ENCODE measurements around the gene ZNF350.
"Not testable (repeated sequence)": the region's sequence is repeated elsewhere in the genome, so short reads cannot be mapped to it uniquely, and the experiment has no call there.

Gene ZNF350

DNA sequence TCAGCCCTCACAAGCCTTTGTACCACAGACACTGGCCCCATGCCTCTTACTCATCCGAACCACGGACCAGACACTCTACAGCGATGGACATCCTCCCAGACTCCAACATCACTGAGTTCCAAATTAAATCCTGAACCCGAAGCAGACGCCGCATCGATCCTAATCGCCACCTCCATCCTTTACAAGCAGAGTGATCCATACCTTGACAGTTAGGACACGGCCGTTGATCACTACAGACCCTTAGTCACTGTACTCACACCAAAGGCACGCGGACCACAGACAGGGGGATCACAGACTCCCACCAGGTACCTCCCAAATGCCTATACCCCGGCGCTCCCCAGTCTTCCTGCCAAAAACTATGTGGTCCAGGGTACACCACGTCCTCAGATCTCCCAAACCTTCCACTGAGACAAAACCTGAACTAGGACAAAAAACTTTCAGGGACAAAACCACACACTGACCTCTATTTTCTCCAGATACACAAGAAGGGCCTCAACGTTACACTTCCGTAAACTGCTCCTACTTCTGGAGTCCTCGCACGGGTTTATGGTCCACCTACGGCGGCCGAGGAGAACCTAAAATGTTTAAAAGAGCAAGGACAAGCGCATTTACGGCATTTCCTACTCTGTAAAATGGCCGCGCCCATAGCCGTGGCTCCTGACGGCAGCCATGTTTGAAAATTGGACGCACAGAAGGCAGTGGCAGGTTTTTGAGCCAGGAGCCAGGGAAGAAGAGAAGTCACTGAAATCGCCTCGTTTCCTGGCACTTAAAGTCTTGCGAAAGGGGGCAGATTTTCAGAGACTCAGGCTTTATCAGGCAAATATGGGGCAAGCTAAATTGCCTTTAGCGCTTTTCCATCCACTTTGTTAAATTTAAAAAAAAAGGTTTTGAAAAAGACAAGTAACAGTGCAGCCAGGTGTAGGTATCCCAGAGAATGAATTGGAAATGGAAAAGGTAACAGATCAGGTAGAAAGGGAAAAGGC lies at the start of gene ZNF350:
Gene ZNF350 (minus strand): TSS at position 532 of the 983 bp plus-strand sequence. CDS start 12,480 bp downstream, outside the sequence.
- peak; percentile 96 for DNase-seq

DNA sequence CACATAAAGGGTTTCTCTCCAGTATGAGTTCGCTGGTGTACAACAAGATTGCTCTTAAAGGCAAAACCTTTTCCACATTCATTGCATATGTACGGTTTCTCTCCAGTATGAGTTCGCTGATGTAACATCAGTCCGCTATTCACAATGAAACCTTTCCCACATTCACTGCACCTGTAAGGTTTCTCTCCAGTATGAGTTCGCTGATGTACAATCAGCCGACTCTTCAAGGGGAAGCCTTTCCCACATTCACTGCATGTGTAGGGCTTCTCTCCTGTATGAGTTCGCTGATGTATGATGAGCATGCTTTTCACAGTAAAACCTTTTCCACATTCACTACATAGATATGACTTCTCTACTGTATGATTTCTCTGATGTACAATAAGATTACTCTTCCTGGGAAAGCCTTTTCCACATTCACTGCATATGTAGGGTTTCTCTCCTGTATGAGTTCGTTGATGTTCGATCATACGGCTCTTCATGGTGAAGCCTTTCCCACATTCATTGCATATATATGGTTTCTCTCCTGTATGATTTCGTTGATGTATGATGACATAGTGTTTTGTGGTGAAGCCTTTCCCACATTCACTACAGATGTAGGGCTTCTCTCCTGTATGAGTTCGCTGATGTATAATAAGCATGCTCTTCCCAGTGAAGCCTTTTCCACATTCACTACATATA lies 47.5 kb upstream of the ZNF350 start:
- DNase-seq = no peak

DNA sequence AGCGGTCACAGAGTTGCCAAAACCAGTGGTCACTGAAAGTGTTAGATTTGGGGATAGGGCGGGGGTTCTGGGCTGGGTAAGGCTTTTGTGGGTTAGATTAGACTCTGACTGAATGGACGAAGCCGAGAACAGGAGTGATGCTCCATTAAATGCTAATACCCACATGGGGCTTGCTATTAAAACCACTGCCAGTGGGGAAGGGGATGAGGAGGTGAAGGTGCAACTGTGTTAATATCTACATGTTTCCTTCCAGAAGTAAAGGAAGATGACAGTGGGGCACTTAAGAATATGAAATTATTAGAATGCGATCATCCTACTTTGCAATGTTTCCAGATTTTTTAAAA lies 42.1 kb upstream of the ZNF350 start:
- no peak for DNase-seq

DNA sequence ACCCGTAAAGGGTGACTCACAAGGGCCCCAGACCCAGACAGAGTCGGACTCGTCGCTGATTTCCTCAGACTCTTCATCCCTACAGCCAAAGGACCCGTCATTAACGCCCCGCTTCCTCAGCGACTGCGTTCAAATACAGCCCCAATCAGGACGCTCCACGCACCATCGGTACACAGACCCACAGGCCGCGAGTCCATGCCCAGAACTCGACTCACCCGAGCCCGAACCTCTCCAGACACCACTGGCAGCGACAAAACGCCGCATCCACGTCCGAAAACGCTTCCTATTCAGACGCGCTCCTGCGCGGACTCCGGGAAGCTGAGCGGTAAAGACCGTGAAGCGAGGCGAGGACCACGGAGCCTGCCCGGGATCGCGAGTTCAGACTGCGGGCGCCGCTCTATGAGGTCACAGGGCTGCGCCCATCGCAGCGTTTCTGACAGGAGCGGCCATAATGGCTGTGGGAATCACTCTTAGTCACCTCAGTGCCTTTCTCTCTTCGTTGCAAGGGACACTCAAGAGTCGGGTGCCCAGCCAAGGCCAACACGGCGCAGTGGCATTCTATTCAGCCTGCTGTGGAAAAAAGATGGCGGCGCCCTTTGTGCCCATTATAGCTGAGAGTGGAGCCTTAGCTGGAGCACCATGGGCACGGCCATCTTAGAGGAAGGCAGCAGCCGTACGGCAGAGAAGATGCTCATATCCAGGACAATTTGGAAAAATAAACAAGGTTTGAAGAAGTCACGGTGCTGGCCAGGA lies 41.6 kb upstream of the ZNF350 start, which contains the start of gene ZNF614:
Gene ZNF614 (minus strand): TSS at position 353 of the 753 bp plus-strand sequence. CDS start 2,634 bp downstream, outside the sequence.
- peak; percentile 97 for DNase-seq

DNA sequence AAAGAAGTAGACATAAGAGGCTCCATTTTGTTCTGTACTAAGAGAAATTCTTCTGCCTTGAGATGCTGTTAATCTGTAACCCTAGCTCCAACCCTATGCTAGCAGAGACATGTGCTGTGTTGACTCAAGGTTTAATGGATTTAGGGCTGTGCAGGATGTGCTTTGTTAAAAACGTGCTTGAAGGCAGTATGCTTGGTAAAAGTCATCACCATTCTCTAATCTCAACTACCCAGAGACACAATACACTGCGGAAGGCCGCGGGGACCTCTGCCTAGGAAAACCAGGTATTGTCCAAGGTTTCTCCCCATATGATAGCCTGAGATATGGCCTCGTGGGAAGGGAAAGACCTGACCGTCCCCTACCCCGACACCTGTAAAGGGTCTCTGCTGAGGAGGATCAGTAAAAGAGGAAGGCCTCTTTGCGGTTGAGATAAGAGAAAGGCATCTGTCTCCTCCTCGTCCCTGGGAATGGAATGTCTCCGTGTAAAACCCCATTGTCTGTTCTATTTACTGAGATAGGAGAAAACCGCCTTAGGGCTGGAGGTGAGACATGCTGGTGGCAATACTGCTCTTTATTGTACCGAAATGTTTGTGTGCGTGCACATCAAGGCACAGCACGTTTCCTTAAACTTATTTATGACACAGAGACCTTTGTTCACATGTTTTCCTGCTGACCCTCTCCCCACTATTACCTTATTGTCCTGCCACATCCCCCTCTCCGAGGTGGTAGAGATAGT lies 39.8 kb upstream of the ZNF350 start:
- DNase-seq = not testable (repeated sequence)

DNA sequence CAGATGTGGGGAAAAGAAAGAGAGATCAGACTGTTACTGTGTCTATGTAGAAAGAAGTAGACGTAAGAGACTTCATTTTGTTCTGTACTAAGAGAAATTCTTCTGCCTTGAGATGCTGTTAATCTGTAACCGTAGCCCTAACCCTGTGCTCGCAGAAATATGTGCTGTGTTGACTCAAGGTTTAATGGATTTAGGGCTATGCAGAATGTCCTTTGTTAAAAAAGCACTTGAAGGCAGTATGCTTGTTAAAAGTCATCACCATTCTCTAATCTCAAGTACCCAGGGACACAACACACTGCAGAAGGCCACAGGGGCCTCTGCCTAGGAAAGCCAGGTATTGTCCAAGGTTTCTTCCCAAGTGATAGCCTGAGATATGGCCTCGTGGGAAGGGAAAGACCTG lies 37.8 kb upstream of the ZNF350 start:
- DNase-seq = not testable (repeated sequence)

DNA sequence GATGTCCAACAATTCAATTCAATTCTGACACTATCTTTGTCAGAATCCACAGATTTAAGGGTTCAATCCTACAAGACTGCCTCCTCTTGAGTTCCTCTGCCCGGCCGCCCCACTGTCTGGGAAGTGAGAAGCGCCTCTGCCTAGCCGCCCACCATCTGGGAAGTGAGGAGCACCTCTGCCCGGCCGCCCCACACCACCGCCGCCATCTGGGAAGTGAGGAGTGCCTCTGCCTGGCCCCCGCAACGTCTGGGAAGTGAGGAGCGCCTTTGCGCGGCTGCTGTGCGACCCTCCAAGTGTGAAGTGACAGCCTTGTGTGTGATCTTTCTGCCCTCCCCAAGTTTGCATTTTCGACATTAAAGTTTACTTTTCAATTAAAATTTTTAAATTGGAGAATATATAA lies 35.6 kb upstream of the ZNF350 start:
- no peak for DNase-seq

DNA sequence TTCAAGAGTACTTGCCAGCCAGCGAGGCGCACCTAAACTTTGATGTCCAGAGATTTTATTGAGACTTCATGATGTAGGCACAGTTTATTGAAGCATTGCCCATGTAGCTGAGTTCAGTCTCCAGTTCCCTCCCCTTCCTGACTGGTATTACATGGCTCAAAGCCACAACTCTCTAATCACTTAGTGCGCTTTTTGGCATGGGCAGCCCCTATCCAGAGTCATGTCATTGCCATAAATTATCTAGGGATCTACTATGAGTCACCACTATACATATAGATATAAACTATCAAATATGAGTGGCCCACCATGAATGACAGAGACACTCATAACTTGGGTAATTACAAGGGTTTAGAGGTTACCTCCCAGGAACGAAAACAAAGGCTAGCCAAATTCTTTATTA lies 33.9 kb upstream of the ZNF350 start:
- DNase-seq = no peak

DNA sequence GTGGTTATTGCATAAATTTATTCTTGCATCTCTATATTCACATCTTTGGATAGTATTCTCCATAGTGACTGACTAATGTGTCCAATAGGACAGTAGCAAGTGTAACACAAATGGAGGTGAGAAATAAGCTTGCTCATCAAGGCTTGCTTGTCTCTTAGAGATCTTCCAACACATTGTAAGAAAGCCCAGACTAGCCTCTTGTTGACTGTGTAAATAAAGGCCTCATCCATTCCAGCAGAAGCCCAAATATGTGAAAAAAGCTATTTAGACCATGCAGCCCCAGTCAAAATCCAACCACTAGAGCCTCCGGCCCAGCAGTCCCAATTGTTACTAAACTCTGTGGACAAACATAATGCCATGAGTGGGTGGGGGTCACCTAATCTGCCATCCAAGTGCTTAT lies 24.0 kb upstream of the ZNF350 start:
- DNase-seq = no peak

DNA sequence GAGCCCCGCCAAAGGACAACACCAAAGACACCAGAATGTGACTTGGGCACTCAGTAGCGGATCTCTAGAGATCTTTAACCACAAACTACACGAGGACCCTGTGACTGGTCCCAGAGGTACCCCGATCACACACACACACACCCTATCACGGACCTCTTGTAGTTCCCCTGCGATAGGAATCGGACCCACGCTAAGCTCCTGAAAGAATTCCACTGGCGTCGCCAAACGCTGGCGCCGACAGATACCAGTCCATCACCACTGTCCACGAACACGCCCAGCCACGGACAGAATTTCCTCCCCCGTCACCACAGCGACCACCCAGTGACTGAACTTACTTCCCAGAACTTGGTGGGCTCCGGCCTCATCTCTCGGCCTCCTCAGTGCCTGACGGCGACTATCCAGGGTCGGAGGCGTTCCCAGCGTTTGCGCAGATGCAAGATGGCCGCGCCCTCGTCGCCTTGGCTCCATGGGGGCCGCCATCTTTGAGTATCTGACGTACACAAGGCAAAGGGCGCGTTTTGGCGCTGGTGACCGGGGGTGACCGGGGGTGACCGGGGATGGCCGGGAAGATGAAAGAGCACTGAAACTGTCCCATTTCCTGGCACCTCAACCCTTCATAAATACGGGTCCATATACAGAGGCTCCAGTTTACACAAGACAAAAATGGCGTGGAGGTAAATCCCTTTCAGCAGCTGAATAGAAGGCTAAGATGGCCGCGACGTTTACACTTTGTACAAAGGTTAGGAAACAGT lies 21.3 kb upstream of the ZNF350 start, which contains the start of gene ZNF615:
Gene ZNF615 (minus strand): TSS at position 406 of the 752 bp plus-strand sequence. CDS start 4,500 bp downstream, outside the sequence.
- peak; percentile 98 for DNase-seq

DNA sequence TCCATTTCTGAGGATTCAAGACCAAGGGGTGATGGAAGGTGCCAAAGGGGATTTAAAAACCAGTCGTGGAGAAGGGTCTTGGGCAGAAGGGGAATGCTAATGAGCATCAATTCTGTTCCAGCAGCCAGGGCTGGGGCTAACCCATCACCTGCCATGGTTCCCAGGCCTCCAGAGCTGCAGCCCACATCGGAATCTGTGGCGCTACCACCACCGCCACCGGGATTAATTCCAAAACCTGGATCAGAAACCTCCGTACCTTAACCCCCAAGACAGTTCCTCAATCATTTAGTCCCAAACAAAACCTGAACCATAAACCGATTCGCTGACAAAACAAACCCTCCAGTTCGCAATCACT lies 20.8 kb upstream of the ZNF350 start:
- no peak for DNase-seq

DNA sequence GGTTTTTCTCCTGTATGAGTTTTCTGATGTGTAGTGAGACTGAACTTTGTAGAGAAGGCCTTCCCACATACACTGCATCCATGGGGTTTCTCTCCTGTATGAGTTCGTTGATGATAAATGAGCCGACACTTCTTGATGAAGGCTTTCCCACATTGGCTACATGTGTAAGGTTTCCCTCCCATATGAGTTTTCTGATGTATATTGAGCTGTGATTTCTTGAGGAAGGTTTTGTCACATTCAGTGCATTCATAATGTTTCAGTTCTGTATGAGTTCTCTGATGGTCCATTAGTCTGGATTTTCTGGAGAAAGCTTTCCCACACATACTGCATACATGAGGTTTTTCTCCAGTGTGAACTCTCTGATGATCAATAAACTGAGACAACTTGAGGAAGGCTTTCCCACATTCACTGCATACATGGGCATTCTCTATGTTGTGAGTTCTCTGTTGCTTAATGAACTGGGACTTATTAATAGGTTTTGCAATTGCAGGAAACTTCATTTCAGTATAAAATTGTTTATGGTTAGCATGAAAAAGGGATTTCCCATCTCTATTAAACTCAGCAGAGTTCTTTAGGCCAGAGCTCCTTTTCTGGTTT lies 7.5 kb upstream of the ZNF350 start:
- DNase-seq = no peak

DNA sequence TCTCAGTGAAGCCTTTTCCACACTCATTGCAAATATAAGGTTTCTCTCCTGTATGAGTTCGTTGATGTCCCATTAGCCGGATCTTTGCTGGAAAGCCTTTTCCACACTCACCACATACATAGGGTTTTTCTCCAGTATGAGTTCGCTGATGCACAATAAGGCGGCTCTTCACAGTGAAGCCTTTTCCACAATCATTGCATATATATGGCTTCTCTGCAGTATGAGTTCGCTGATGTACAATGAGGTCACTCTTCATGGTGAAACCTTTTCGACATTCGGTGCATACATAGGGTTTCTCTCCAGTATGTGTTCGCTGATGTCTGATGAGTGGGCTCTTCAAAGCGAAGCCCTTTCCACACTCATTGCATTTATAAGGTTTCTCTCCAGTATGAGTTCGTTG lies 6.8 kb upstream of the ZNF350 start:
- DNase-seq = no peak

DNA sequence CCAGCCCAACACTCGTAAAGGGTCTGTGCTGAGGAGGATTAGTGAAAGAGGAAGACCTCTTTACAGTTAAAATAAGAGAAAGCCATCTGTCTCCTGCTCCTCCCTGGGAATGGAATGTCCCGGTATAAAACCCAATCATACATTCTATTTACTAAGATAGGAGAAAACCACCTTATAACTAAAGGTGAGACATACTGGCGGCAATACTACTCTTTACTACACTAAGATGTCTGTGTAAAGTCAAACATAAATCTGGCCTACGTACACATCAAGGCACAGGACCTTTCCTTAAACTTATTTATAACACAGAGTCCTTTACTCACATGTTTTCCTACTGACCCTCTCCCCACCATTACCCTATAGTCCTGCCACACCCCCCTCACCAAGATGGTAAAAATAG lies 3.3 kb downstream of the ZNF350 start:
- no peak for DNase-seq

DNA sequence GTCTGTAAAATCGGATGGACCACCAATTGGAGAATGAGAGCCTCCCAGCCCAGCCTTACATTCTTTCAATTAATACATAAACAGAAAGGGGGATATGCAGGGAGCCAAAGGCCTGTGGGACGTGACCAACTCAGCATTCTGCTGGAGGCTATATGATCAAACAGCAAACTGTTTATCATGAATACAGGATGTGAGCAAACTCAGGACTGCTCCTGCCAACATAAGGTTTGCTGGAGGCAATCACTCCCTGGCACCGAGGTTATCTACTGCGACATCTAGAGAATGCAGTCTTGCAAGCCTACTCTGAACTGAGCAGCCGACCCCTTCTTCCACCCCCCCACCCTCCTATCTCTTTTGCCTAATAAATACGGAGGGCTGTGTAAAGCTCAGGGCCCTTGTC lies 5.7 kb downstream of the ZNF350 start:
- DNase-seq = not testable (repeated sequence)

DNA sequence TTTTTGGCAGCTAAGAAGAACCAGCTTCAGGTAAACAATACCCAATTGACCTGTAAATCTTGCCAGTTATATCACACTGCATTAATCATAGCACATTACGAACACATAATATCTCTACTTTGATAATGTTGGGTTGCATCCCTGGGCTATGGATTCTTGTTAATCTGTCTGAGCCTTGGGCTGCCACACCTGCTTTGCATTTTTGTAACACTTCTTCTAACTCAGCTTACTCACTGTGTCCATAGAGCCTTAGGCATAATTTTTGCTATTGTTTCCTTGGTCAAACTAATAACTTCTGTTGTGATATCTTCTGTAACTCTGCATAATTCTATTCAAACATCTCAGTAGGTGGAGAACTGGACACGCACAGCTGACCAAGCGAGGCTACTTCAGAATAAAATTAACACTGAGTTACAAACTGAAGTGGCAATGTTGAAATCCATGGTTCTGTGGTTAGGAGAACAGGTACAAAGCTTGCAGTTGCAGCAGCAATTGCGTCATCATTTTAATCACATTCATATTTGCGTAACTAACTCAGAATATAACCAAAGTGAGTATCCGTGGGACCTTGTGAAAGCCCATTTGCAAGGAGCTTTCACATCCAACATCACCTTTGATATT lies 6.4 kb downstream of the ZNF350 start:
- DNase-seq = no peak

DNA sequence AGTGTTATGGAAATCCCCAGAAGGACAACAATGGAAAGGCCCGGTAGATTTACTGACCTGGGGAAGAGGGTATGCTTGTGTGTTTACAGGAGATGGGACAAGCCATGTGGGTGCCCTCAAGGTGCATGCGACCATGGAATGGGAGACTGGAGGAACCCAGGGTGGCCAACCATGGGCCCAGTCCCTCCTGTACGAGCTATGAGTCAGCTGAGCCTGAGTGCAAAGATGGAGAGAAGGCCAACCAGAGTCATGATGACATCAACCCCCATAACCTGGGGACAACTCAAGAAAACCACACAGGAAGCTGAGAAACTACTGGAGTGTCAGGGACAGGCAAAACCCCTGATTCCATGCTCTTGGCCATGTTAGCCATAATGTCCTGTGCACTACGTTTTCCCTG lies 7.8 kb downstream of the ZNF350 start:
- DNase-seq = no peak

DNA sequence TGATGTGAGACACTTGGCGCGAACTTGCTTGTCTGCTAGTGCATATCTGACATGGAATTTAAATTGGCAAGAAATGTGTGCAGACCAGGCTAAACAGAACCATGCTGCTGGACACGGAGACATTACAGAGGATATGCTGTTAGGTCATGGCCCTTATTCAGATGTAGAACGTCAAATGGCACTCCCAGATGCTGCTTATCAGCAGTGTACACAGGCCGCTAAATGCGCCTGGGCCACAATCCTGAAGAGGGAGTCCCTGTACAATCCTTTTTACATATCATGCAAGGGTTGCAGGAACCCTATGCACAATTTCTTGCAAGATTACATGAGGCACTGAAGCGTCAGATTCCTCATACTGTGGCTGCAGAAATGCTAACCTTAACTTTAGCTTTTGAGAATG lies 9.3 kb downstream of the ZNF350 start:
- DNase-seq = no peak

DNA sequence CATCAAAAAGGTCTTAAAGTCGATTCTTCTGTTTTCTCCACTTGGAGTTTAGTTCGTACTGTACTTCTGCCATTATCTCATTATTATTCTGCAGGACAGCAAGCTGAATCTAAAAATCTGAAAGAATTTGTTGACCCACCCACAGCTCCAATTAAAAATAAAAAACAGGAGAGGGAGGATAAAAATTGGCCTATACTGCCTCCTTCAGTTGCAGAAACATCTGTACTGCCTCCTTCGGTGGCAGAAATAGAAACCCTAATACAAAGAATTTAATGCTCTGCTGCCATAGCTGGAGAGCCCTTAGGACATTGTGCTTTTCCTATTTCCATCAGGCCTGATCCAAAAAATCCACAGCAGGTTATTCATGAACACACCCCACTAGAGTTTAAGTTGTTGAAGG lies 9.8 kb downstream of the ZNF350 start:
- DNase-seq = no peak

DNA sequence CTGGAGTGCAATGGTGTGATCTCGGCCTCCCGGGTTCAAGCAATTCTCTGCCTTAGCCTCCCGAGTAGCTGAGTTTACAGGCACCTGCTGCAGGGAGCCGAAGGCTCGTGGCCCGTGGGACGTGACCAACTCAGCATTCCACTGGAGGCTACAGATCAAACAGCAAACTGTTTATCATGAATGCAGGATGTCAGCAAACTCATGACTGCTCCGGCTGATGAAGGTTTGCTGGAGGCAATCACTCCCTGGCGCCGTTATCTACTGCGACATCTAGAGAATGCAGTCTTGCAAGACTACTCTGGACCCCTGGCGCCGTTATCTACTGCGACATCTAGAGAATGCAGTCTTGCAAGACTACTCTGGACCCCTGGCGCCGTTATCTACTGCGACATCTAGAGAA lies 10.9 kb downstream of the ZNF350 start:
- not testable (repeated sequence) for DNase-seq

DNA sequence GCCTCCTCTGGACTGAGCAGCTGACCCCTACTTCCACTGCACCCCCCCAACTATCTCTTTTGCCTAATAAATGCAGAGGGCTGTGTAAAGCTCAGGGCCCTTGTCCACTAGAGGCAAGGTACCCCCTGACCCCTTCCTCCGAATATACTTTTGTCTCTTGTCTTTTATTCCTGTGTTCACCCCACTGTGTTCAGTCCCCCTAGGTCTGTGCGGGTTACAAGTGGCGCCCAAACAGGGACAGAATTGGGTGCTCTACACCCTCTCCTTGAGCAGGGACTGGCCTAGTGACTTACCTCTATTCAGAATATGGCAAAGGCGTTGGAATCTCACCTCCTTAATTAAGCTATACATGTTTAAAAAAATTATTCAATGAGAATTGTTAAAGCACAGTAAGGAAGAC lies 15.0 kb downstream of the ZNF350 start:
- peak; percentile 35 for DNase-seq
